Motor neuron (in vitro differentiated cells): ENCODE measurements around the gene GLB1L3. TPM values are rescaled to one million over a fixed set of nuclear protein-coding genes. Genes with fewer than 3 reads are reported as not detected.
A peak's percentile ranks its signal among the peaks of the same experiment; 100 is the strongest.
"Not testable (repeated sequence)": the region's sequence is repeated elsewhere in the genome, so short reads cannot be mapped to it uniquely, and the experiment has no call there.

Experiments used
- ATAC-seq, 8 experiments: fragments of 200-7000 bp; cut with Tn5 transposase; replicated peaks in 6 of 8; 2 replicates each; pipeline ENCODE4 v1.8.0; 2021; ENCODE audit warnings: mild to moderate bottlenecking in 8 of 8, moderate library complexity in 8 of 8
- H3K27ac ChIP-seq, 2 donors: fragments of 250-450 bp; sonication (Bioruptor Pico); 2 replicates each; pipeline ENCODE4 v1.9.0; 2021; ENCODE audit warnings: antibody characterized with exemption in 2 of 2, mild to moderate bottlenecking in 2 of 2, moderate library complexity in 1 of 2
- H3K4me1 ChIP-seq, 2 donors: fragments of 250-450 bp; sonication (Bioruptor Pico); replicated peaks in 1 of 2; 2 replicates each; pipeline ENCODE4 v1.6.1; 2021; ENCODE audit warnings: antibody characterized with exemption in 2 of 2, mild to moderate bottlenecking in 2 of 2, moderate library complexity in 1 of 2
- H3K4me3 ChIP-seq, 5 donors: fragments of 250-450 bp; sonication (Bioruptor Pico); 2 replicates each; pipeline ENCODE4 v1.9.0; 2021; ENCODE audit warnings: antibody characterized with exemption in 5 of 5, mild to moderate bottlenecking in 5 of 5, moderate library complexity in 4 of 5
- WGBS, 10 experiments: fragments of 450-650 bp; shearing (Covaris generic); methylation state at CpG; one replicate each; pipeline ENCODE4 v1.0.0; 2022; 5-methylcytosine and 5-hydroxymethylcytosine counted together
- in situ Hi-C, 9 experiments: fragments of 400-800 bp; cut with MboI; loops; one replicate each; pipeline ENCODE4 v1.15.0; 2021; ENCODE audit warnings: low sequenced_read_pairs in 9 of 9, low pct_unique_long_range_greater_than_20kb in 2 of 9; ENCODE audit not compliant: unreplicated experiment in 9 of 9
- total RNA-seq, 8 experiments: library from RNA; unstranded; fragments of 300-600 nt; gene quantifications; 2 replicates each; pipeline versions ENCODE4 v1.2.3 to v1.2.4, GENCODE V29; 2022

GLB1L3 gene
- total RNA-seq, 8 experiments from 2014 or later: 0.13 to 1.7 (median 1.00) TPM; not detected in 1

- Histone ChIP-seq H3K4me3 (no peak overlapping the region), H3K4me1 (no peaks in the 10 kb centered on the region), H3K27ac (no peak overlapping the region)
- in situ Hi-C loops: no loop called here
- 0 to 92% (median 72%) methylated on average over 1 to 7 of the region's 9 CpGs; no CpG with 5 or more reads in 2 of the 10 experiments for WGBS, 10 experiments
- no peak for ATAC-seq
Observed at GRCh38 chr11:134313821-134314607, 37.8 kb downstream of the GLB1L3 start.

- Histone ChIP-seq H3K27ac (no peak overlapping the region), H3K4me3 (no peak overlapping the region), H3K4me1 (no peaks in the 10 kb centered on the region)
- in situ Hi-C loops: no loop called here
- WGBS, 10 experiments: 0 to 100% (median 80%) methylated on average over 1 to 3 of the region's 3 CpGs; no CpG with 5 or more reads in 3 of the 10 experiments
- ATAC-seq: no peak
Observed at GRCh38 chr11:134317103-134317502, 40.9 kb downstream of the GLB1L3 start.

GRCh38 chr11:134321373-134321772 lies 45.2 kb downstream of the GLB1L3 start:
- 0 to 100% (median 79%) methylated on average over 1 to 2 of the region's 2 CpGs; no CpG with 5 or more reads in 2 of the 10 experiments for WGBS, 10 experiments
- H3K27ac ChIP-seq, ATAC-seq, in situ Hi-C loops, H3K4me3 ChIP-seq, H3K4me1 ChIP-seq: not testable (repeated sequence)

GRCh38 chr11:134322553-134322952 lies 46.4 kb downstream of the GLB1L3 start:
- in situ Hi-C loops: no loop called here
- no peaks in the 10 kb centered on the region for H3K4me1 ChIP-seq
- no peak overlapping the region for H3K27ac ChIP-seq
- ATAC-seq: no peak
- 13 to 96% (median 79%) methylated on average over 1 to 4 of the region's 4 CpGs; no CpG with 5 or more reads in 1 of the 10 experiments for WGBS, 10 experiments
- no peak overlapping the region for H3K4me3 ChIP-seq

- in situ Hi-C loops: no loop called here
- 13 to 100% (median 83%) methylated on average over 1 of the region's 1 CpG; no CpG with 5 or more reads in 2 of the 10 experiments for WGBS, 10 experiments
Observed at GRCh38 chr11:134328433-134328832, 52.3 kb downstream of the GLB1L3 start.

GRCh38 chr11:134330611-134331353 lies 54.6 kb downstream of the GLB1L3 start:
- no peak for ATAC-seq
- in situ Hi-C loops: no loop called here
- WGBS, 10 experiments: 0 to 48% (median 24%) methylated on average over 4 to 22 of the region's 22 CpGs

More at GRCh38 chr11:134328433-134328832, 52.3 kb downstream of the GLB1L3 start:
- Histone ChIP-seq H3K4me3 (no peak overlapping the region), H3K4me1 (peaks cover 6 to 7% of the 10 kb centered on the region in 2 donors), H3K27ac (no peak overlapping the region)
- no peak for ATAC-seq

GRCh38 chr11:134331354-134332188 lies 55.4 kb downstream of the GLB1L3 start, which contains the start of gene GLB1L2:
TSS of gene GLB1L2 (plus strand) at chr11:134331988. CDS start at chr11:134332062, 74 bp downstream.
- peak; percentile 93 to 99 (median 98) for ATAC-seq
- Histone ChIP-seq H3K4me1 (peaks cover 6 to 7% of the 10 kb centered on the region in 2 donors), H3K27ac (no peak within 1 kb of the TSS), H3K4me3 (peak within 1 kb of the TSS; percentile 36 to 48 (median 38))
- 0 to 57% (median 0%) methylated on average over 1 to 14 of the region's 80 CpGs for WGBS, 10 experiments
- in situ Hi-C loops: no loop called here

More at GRCh38 chr11:134330611-134331353, 54.6 kb downstream of the GLB1L3 start:
- no peak overlapping the region for H3K27ac ChIP-seq
- H3K4me1 ChIP-seq: peaks cover 6 to 7% of the 10 kb centered on the region in 2 donors
- H3K4me3 ChIP-seq: peak overlapping the region; percentile 36 to 48 (median 38)

- Histone ChIP-seq H3K4me1 (peaks cover 6 to 7% of the 10 kb centered on the region in 2 donors), H3K27ac (no peak overlapping the region), H3K4me3 (peak overlapping the region; percentile 25 to 48 (median 36))
- in situ Hi-C loops: no loop called here
- 20% methylated on average over 1 of the region's 40 CpGs; no CpG with 5 or more reads in 9 of the 10 experiments for WGBS, 10 experiments
- peak; percentile 47 to 66 (median 58) for ATAC-seq
Observed at GRCh38 chr11:134332189-134332631, 56.0 kb downstream of the GLB1L3 start.

- WGBS, 10 experiments: 12 to 87% (median 27%) methylated on average over 3 to 7 of the region's 7 CpGs; no CpG with 5 or more reads in 1 of the 10 experiments
Observed at GRCh38 chr11:134332782-134333181, 56.6 kb downstream of the GLB1L3 start.

GRCh38 chr11:134333312-134333711 lies 57.1 kb downstream of the GLB1L3 start:
- 26 to 95% (median 92%) methylated on average over 2 to 4 of the region's 7 CpGs; no CpG with 5 or more reads in 5 of the 10 experiments for WGBS, 10 experiments
- in situ Hi-C loops: no loop called here
- no peak overlapping the region for H3K27ac ChIP-seq
- no peak overlapping the region for H3K4me3 ChIP-seq
- peaks cover 6 to 7% of the 10 kb centered on the region in 2 donors for H3K4me1 ChIP-seq
- no peak for ATAC-seq

More at GRCh38 chr11:134332782-134333181, 56.6 kb downstream of the GLB1L3 start:
- Histone ChIP-seq H3K27ac (no peak overlapping the region), H3K4me3 (peak overlapping the region in 3 of 5 donors; percentile 36 to 48 (median 47)), H3K4me1 (peaks cover 6 to 7% of the 10 kb centered on the region in 2 donors)
- no peak for ATAC-seq
- in situ Hi-C loops: no loop called here

GRCh38 chr11:134333946-134334345 lies 57.8 kb downstream of the GLB1L3 start:
- Histone ChIP-seq H3K4me3 (no peak overlapping the region), H3K4me1 (peaks cover 6 to 7% of the 10 kb centered on the region in 2 donors), H3K27ac (no peak overlapping the region)
- WGBS, 10 experiments: 70 to 100% (median 100%) methylated on average over 1 to 3 of the region's 3 CpGs; no CpG with 5 or more reads in 5 of the 10 experiments
- in situ Hi-C loops: no loop called here
- no peak for ATAC-seq
